AG04450 (cell line): ENCODE measurements around the gene ZBTB40. TPM values are rescaled to one million over a fixed set of nuclear protein-coding genes. Genes with fewer than 3 reads are reported as not detected.

Source experiments
- polyA plus RNA-seq: library from polyadenylated mRNA; depleted of rRNA; stranded (reverse); fragments of >200 nt; gene quantifications from 2 replicates; pipeline ENCODE4 v1.2.3, GENCODE V29; 2011; rRNA removed

ZBTB40 gene
- polyA plus RNA-seq, 1 experiment = 5.9 TPM

Other genes starting within 250 kb of the ZBTB40 start
- gene EPHA8, start 111.6 kb downstream of the ZBTB40 start, polyA plus RNA-seq = not detected in 2 replicates
- not detected in 2 replicates for gene C1QA, start 184.8 kb downstream of the ZBTB40 start, polyA plus RNA-seq
- gene C1QC, start 191.8 kb downstream of the ZBTB40 start, polyA plus RNA-seq = not detected in 2 replicates
- gene C1QB, start 201.4 kb downstream of the ZBTB40 start, polyA plus RNA-seq = not detected in 2 replicates